WTC11 (cell line): ENCODE measurements around the gene RFC1. TPM values are rescaled to one million over a fixed set of nuclear protein-coding genes. Genes with fewer than 3 reads are reported as not detected.

Source experiments
- ATAC-seq: fragments of 200-7000 bp; cut with Tn5 transposase; 2 replicates; pipeline ENCODE4 v1.10.0; 2021; ENCODE audit warnings: mild to moderate bottlenecking, moderate library complexity
- CTCF ChIA-PET: fragments of 300-600 bp; sonication (Branson Sonifier 250); formaldehyde crosslinking; loops from one replicate; lab custom pipeline; 2021; ENCODE audit warnings: antibody characterized with exemption; lab: Charles Lee
- POLR2A ChIA-PET: fragments of 350-600 bp; sonication (Branson Sonifier 250); formaldehyde crosslinking; loops from one replicate; lab custom pipeline; 2021; ENCODE audit warnings: antibody characterized with exemption; lab: Charles Lee
- DNase-seq: peaks from one replicate; pipeline ENCODE4 v3.0.0; 2021; ENCODE audit warnings: low spot score
- H3K27ac Mint-ChIP-seq: 2 replicates; pipeline ENCODE4 v1.8.0; 2021; ENCODE audit warnings: mixed read lengths
- H3K27me3 Mint-ChIP-seq: 2 replicates; pipeline ENCODE4 v1.8.0; 2021; ENCODE audit warnings: low read depth, mild to moderate bottlenecking, moderate library complexity, mixed read lengths
- H3K36me3 Mint-ChIP-seq: 2 replicates; pipeline ENCODE4 v1.8.0; 2021; ENCODE audit warnings: mixed read lengths
- H3K4me1 Mint-ChIP-seq: 2 replicates; pipeline ENCODE4 v1.8.0; 2022; ENCODE audit warnings: mixed read lengths
- H3K4me3 Mint-ChIP-seq: 2 replicates; pipeline ENCODE4 v1.8.0; 2021; ENCODE audit warnings: mild to moderate bottlenecking, moderate library complexity, mixed read lengths
- H3K9me3 Mint-ChIP-seq: 2 replicates; pipeline ENCODE4 v1.8.0; 2021; ENCODE audit warnings: mixed read lengths
- AR ChIP-seq: fragments of 250-450 bp; sonication (Bioruptor Pico); IDR thresholded peaks from 2 replicates; pipeline ENCODE4 v1.9.0; 2021; ENCODE audit warnings: mild to moderate bottlenecking
- ATF3 ChIP-seq: sonication (generic); formaldehyde crosslinking; conservative IDR thresholded peaks from 2 replicates; pipeline ENCODE4 v1.8.1; 2022; ENCODE audit warnings: mild to moderate bottlenecking, missing genetic modification reagents
- CBFB ChIP-seq: sonication (generic); formaldehyde crosslinking; IDR thresholded peaks from 2 replicates; pipeline ENCODE4 v1.8.1; 2022; ENCODE audit warnings: mild to moderate bottlenecking, low read depth, missing genetic modification reagents
- CREM ChIP-seq: sonication (generic); formaldehyde crosslinking; IDR thresholded peaks from 2 replicates; pipeline ENCODE4 v1.8.1; 2022; ENCODE audit warnings: mild to moderate bottlenecking, missing genetic modification reagents, moderate library complexity
- E2F5 ChIP-seq: sonication (generic); formaldehyde crosslinking; IDR thresholded peaks from 2 replicates; pipeline ENCODE4 v1.8.1; 2022; ENCODE audit warnings: mild to moderate bottlenecking, moderate library complexity, missing genetic modification reagents
- FOXP4 ChIP-seq: sonication (generic); formaldehyde crosslinking; IDR thresholded peaks from 2 replicates; pipeline ENCODE4 v1.8.0; 2022; ENCODE audit warnings: mild to moderate bottlenecking, missing genetic modification reagents
- GABPB1 ChIP-seq: sonication (generic); formaldehyde crosslinking; IDR thresholded peaks from 2 replicates; pipeline ENCODE4 v1.8.1; 2023; ENCODE audit warnings: mild to moderate bottlenecking, missing genetic modification reagents
- JAZF1 ChIP-seq: fragments of 250-450 bp; sonication (Bioruptor Pico); IDR thresholded peaks from 2 replicates; pipeline ENCODE4 v1.9.0; 2021; ENCODE audit warnings: moderate library complexity, mild to moderate bottlenecking, inconsistent platforms
- MAX ChIP-seq: sonication (generic); formaldehyde crosslinking; IDR thresholded peaks from 2 replicates; pipeline ENCODE4 v1.8.0; 2022; ENCODE audit warnings: mild to moderate bottlenecking, missing genetic modification reagents
- NFE2L1 ChIP-seq: sonication (generic); formaldehyde crosslinking; IDR thresholded peaks from 2 replicates; pipeline ENCODE4 v1.8.1; 2023; ENCODE audit warnings: missing genetic modification reagents
- OVOL2 ChIP-seq: fragments of 250-450 bp; sonication (Bioruptor Pico); IDR thresholded peaks from 2 replicates; pipeline ENCODE4 v1.9.0; 2021; ENCODE audit warnings: mild to moderate bottlenecking, borderline replicate concordance
- PRRX2 ChIP-seq: fragments of 250-450 bp; sonication (Bioruptor Pico); IDR thresholded peaks from 2 replicates; pipeline ENCODE4 v1.8.0; 2021; ENCODE audit warnings: mild to moderate bottlenecking
- SOX15 ChIP-seq: fragments of 250-450 bp; sonication (Bioruptor Pico); IDR thresholded peaks from 2 replicates; pipeline ENCODE4 v1.9.0; 2021; ENCODE audit warnings: mild to moderate bottlenecking
- TEAD4 ChIP-seq: sonication (generic); formaldehyde crosslinking; IDR thresholded peaks from 2 replicates; pipeline ENCODE4 v1.8.0; 2022; ENCODE audit warnings: mild to moderate bottlenecking, missing genetic modification reagents
- ZBTB21 ChIP-seq: sonication (generic); formaldehyde crosslinking; IDR thresholded peaks from 2 replicates; pipeline ENCODE4 v1.8.1; 2023; ENCODE audit warnings: mild to moderate bottlenecking, missing genetic modification reagents, borderline replicate concordance
- ZBTB43 ChIP-seq: sonication (generic); formaldehyde crosslinking; IDR thresholded peaks from 2 replicates; pipeline ENCODE4 v1.8.1; 2023; ENCODE audit warnings: mild to moderate bottlenecking, missing genetic modification reagents
- ZNF138 ChIP-seq: sonication (generic); formaldehyde crosslinking; conservative IDR thresholded peaks from 2 replicates; pipeline ENCODE4 v1.8.1; 2022; ENCODE audit warnings: mild to moderate bottlenecking, moderate library complexity, missing genetic modification reagents
- ZNF263 ChIP-seq: sonication (generic); formaldehyde crosslinking; IDR thresholded peaks from 2 replicates; pipeline ENCODE4 v1.8.1; 2022; ENCODE audit warnings: low read depth, mild to moderate bottlenecking, moderate library complexity, missing genetic modification reagents
- ZNF317 ChIP-seq: sonication (generic); formaldehyde crosslinking; IDR thresholded peaks from 2 replicates; pipeline ENCODE4 v1.8.1; 2023; ENCODE audit warnings: low read depth, mild to moderate bottlenecking, moderate library complexity, missing genetic modification reagents, borderline replicate concordance
- ZNF671 ChIP-seq: fragments of 250-450 bp; sonication (Bioruptor Pico); IDR thresholded peaks from 2 replicates; pipeline ENCODE4 v1.8.0; 2021; ENCODE audit warnings: mild to moderate bottlenecking
- total RNA-seq: library from RNA; stranded (reverse); gene quantifications from 3 replicates; pipeline ENCODE4 v1.2.3, GENCODE V29; 2021

RFC1 gene
- total RNA-seq, 1 experiment from 2014 or later: 59.4 TPM

GRCh38 chr4:39346856-39347519, 19.2 kb downstream of the RFC1 start:
- no peaks in the 10 kb centered on the region for H3K4me1 Mint-ChIP-seq
- no peaks in the 10 kb centered on the region for H3K27me3 Mint-ChIP-seq
- TF ChIP-seq AR (CRISPR knock-in tag) (no peak), ZNF671 (CRISPR knock-in tag) (no peak), FOXP4 (CRISPR knock-in tag) (no peak), OVOL2 (CRISPR knock-in tag) (no peak), E2F5 (CRISPR knock-in tag) (no peak), SOX15 (no peak), GABPB1 (CRISPR knock-in tag) (no peak), NFE2L1 (CRISPR knock-in tag) (no peak), CBFB (CRISPR knock-in tag) (no peak), PRRX2 (CRISPR knock-in tag) (no peak), ZBTB43 (CRISPR knock-in tag) (no peak), ZNF138 (CRISPR knock-in tag) (no peak), ZNF317 (CRISPR knock-in tag) (no peak), ATF3 (CRISPR knock-in tag) (no peak), ZBTB21 (CRISPR knock-in tag) (no peak), ZNF263 (CRISPR knock-in tag) (no peak), JAZF1 (no peak), CREM (CRISPR knock-in tag) (no peak), MAX (CRISPR knock-in tag) (no peak), TEAD4 (CRISPR knock-in tag) (no peak)
- no peak overlapping the region for H3K4me3 Mint-ChIP-seq
- peaks cover 24% of the 10 kb centered on the region for H3K36me3 Mint-ChIP-seq
- no peak overlapping the region for H3K27ac Mint-ChIP-seq
- ChIA-PET POLR2A (no interaction called here), CTCF (interaction anchor here (0.6 kb wide), 1 partner anchor 10 kb away, joined by 3 read pairs; no protein-coding TSS in a partner anchor)
- DNase-seq: no peak
- no peaks in the 10 kb centered on the region for H3K9me3 Mint-ChIP-seq
- no peak for ATAC-seq
